GM18907 (cell line): Measurements from ENCODE around the gene MACROD2.
"Not testable (repeated sequence)": the region's sequence is repeated elsewhere in the genome, so short reads cannot be mapped to it uniquely, and the experiment has no call there.

Experiments
- ATAC-seq: cut with Tn5 transposase; IDR thresholded peaks from one replicate; pipeline ENCODE4 v1.9.1; 2021; ENCODE audit warnings: mild to moderate bottlenecking, moderate library complexity; ENCODE audit not compliant: unreplicated experiment

Gene MACROD2

GRCh38 chr20:14451458-14451857 lies 456.1 kb downstream of the MACROD2 start:
- no peak for ATAC-seq

- no peak for ATAC-seq
These were observed 457.9 kb downstream of the MACROD2 start for GRCh38 chr20:14453259-14453658.

GRCh38 chr20:14454296-14454695 lies 459.0 kb downstream of the MACROD2 start:
- no peak for ATAC-seq

DNA sequence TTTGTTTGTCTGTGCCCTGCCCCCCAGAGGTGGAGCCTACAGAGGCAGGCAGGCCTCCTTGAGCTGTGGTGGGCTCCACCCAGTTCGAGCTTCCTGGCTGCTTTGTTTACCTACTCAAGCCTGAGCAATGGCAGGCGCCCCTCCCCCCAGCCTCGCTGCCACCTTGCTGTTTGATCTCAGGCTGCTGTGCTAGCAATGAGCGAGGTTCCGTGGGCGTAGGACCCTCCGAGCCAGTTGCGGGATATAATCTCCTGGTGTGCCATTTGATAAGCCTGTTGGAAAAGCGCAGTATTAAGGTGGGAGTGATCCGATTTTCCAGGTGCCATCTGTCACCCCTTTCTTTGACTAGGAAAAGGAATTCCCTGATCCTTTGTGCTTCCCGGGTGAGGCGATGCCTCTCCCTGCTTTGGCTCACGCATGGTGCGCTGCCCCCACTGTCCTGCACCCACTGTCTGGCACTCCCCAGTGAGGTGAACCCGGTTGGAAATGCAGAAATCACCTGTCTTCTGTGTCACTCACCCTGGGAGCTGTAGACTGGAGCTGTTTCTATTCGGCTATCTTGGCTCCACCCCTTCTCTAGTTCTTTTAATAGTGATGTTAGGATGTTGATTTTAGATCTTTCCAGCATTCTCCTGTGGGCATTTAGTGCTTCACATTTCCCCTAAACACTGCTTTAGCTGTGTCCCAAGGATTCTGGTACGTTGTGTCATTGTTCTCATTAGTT lies 471.9 kb downstream of the MACROD2 start:
- ATAC-seq, result not testable (repeated sequence)

DNA sequence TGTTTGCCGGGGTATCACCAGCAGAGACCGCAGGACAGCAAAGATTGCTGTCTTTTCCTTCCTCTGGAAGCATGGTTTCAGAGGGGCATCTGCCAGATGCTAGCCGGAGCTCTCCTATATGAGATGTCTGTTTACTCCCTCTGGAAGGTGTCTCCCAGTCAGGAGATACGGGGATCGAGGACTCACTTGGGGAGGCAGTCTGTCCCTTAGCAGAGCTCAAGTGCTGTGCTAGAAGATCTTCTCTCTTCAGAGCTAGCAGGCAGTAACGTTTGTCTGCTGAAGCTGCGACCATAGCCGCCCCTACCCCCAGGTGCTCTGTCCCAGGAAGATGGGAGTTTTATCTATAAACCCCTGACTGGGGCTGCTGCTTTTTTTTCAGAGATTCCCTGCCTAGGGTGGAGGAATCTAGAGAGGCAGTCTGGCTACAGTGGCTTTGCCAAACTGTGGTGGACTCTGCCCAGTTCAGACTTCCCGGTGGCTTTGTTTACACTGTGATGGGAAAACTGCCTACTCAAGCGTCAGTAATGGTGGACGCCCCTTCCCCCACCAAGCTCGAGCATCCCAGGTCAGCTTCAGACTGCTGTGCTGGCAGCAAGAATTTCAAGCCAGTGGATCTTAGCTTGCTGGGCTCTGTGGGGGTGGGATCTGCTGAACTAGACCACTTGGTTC lies 475.0 kb downstream of the MACROD2 start:
- ATAC-seq, result no peak

DNA sequence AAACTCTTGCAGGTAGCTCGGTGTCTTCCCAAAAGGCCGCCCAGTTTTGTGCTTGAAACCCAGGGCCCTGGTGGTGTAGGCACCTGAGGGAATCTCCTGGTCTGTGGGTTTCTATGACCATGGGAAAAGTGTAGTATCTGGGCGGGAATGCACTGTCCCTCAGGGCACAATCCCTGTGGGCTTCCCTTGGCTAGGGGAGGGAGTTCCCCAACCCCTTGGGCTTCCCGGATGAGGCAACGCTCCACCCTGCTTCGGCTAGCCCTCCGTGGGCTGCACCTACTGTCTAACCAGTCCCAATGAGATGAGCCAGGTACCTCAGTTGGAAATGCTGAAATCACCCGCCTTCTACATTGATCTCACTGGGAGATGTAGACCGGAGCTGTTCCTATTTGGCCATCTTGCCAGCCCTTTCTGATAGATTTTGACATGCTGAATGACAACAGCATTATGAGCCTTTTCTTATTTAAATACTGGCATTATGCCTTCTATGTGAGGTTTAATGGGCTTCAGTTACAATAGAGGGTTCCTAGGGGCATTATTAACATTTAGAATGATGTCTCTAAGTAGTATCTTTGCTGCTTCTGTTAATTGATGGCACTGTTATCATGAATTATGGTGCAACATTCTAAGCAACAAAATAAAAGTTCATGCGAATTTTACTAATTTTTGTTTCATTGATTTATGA lies 475.8 kb downstream of the MACROD2 start:
- no peak for ATAC-seq

GRCh38 chr20:14477125-14477524 lies 481.8 kb downstream of the MACROD2 start:
- ATAC-seq, result no peak

DNA sequence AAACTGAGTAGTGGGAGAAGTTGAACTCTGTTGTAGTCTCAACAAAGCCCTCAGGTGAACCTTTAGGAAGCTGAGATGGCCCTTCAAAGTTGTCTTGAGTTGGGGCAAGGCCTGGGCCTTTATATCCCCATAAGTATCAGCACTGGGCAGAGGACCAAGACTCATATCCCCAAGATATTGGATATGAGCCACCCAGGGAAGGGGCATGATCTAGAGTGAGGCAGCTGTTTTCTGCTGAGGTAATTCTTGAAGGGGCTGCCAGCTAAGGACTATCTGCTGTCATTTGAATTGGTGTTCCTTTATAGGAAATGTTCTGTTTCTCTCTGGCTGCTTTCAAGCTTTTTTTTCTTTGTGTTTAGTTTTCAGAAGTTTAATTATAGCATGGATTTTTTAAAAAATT lies 482.8 kb downstream of the MACROD2 start:
- no peak for ATAC-seq

- no peak for ATAC-seq
These were observed 486.5 kb downstream of the MACROD2 start for GRCh38 chr20:14481863-14482262.

DNA sequence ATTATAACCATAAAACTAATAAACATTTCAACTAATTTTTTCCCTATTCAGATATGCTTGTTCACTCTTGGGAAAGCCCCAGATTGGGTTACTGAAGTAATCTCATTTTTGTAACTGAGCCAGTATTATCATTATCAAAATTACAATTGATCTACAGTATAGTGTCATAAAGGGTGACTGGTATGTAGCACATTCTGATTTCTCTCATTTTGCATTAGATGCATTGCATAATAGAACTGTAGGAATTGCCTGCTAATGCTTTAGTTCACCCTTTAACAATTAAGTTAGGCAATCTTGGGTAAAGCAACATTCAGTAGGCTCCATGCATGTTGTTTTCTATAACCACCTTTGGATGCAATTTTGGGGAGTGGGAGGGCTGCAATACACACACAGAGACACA lies 492.9 kb downstream of the MACROD2 start:
- ATAC-seq, result no peak

- ATAC-seq, result no peak
These were observed 493.6 kb downstream of the MACROD2 start for GRCh38 chr20:14488756-14489479.

DNA sequence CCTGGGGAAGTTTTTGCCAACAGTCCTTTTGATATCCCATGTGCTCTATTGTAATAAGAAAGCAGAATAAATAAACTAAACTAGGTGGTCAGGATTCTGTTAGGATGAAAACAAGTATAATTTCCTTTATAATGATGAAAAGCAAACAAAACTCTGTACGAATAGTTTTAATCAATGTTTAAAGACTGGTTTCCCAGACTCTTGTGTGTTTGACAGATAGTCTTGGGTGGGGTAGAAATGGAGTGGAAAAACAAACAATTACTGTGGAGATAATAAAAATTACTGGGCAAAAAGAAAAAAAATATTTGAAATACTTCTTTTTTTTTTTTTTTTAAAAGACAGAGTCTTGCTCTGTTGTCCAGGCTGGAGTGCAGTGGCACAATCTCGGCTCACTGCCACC lies 494.2 kb downstream of the MACROD2 start:
- no peak for ATAC-seq

DNA sequence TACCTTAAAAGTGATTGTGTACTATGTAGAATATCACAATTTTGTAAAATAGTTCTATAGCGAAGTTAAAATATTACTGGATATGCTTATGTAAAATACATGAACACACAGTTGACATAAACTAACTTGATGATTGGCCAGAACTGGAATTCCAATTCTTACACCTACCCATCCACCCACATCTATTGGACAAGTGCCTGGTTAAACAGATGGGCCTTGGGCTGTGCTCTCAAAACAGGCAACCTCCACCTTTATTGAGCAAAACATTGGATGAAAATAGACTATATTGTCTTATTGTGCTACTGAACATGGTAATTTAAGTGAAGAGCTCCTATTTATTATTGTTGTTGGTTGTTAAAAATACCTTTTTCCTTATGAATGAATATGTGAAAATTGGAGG lies 496.1 kb downstream of the MACROD2 start:
- no peak for ATAC-seq

- ATAC-seq, result no peak
These were observed 498.1 kb downstream of the MACROD2 start for GRCh38 chr20:14493408-14493807.

GRCh38 chr20:14494355-14494754 lies 499.0 kb downstream of the MACROD2 start:
- ATAC-seq, result no peak

- ATAC-seq, result no peak
These were observed 499.8 kb downstream of the MACROD2 start for GRCh38 chr20:14495066-14495465.

DNA sequence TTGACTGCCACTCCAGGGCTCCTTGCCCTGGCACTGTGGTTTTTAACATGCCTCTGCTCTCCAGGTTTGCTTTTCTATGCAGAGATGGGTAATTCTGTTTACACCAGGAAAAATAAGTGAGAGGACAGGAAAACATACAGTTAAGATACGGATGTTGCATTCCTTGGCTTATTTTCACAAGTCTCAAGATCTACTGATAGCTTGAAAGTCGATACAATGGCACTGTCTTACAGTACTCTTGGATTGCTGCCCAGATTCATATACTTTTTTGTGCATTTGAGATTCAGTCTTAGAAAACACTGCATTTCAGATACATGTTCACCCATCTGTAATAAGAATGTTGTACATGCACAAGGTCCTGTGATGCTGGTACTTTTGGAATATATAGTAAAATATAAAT lies 501.7 kb downstream of the MACROD2 start:
- no peak for ATAC-seq

GRCh38 chr20:14498772-14499171 lies 503.5 kb downstream of the MACROD2 start:
- ATAC-seq, result no peak

- ATAC-seq, result no peak
These were observed 510.2 kb downstream of the MACROD2 start for GRCh38 chr20:14505476-14505875.

- no peak for ATAC-seq
These were observed 512.4 kb downstream of the MACROD2 start for GRCh38 chr20:14507711-14508110.

- no peak for ATAC-seq
These were observed 515.0 kb downstream of the MACROD2 start for GRCh38 chr20:14510341-14510740.
